ENCODE results near the gene INPP4A. TPM values are rescaled to one million over a fixed set of nuclear protein-coding genes. Genes with fewer than 3 reads are reported as not detected.

Gene INPP4A
- polyA plus RNA-seq, 1 of the 3 experiments (the other 2 are of a cell fraction), result 15.0 TPM

DNA sequence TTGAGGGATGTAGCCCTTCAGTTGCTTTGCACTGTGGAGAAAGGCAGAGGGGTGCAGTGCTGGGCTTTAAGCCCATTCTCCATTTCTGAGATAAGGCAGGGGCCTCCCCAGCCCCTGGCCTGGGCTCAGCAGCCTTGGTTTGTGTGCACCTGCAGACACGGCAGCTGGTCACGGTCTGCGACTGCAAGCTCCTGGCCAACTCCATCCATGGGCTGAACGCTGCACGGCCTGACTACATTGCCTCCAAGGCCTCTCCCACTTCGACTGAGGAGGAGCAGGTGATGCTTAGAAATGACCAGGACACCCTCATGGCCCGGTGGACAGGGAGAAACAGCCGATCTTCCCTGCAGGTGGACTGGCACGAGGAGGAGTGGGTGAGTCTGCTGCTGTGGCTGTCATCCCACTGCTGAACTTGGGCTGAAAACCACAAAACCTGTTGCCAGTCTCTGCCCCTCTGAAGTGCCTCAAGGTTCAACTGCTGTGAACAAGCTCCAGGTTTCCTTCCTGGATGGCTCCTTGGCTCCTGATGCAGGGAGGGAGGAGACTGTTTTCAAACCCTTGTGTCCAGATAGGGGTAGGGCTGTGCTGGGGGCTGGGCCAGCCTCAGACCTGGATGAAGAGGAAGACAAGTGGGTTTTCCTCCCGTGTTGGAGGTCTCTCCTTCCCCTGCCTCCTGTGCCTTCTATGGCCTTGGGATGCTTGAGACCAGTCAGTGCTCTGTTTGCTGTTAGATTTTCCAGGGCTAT is 109.6 kb downstream of the INPP4A start:
- POLR2A ChIA-PET, result no interaction called here
- Histone ChIP-seq H2AFZ (ENCODE audit: low read depth) (no peak overlapping the region), H3K4me1 (ENCODE audit: control insufficient read depth in 1 of 2, insufficient read depth in 2 of 2, low read depth in 1 of 2, low read length in 1 of 2) (peaks cover 0 to 7% of the 10 kb centered on the region in 2 experiments; a peak in 1 of 4 replicates), H3F3A (replicated peaks; ENCODE audit: insufficient read depth) (no peaks in the 10 kb centered on the region), H3K9me2 (no peaks in the 10 kb centered on the region), H4K20me1 (ENCODE audit: insufficient read depth) (no peaks in the 10 kb centered on the region), H3K4me2 (no peak overlapping the region), H3K36me3 (replicated peaks in 1 of 2; ENCODE audit: control insufficient read depth in 1 of 2, insufficient read depth in 2 of 2, low read length in 1 of 2) (peaks cover 8 to 47% of the 10 kb centered on the region in 2 experiments), H3K9me3 (no peaks in the 10 kb centered on the region), H3K27me3 (ENCODE audit: insufficient read depth) (no peaks in the 10 kb centered on the region), H3K9ac (no peak overlapping the region), H3K79me2 (ENCODE audit: insufficient read depth) (no peaks in the 10 kb centered on the region), H3K4me3 (ENCODE audit: low read depth in 2 of 2, low read length in 1 of 2) (no peak overlapping the region), H3K27ac (ENCODE audit: low read depth in 2 of 2, low read length in 1 of 2) (no peak overlapping the region)
- TF ChIP-seq SIN3A (IDR thresholded peaks at IDR 0.05; ENCODE audit: borderline replicate concordance, low read depth, low read length) (no peak), FOSL2 (IDR thresholded peaks at IDR 0.05; ENCODE audit: borderline replicate concordance, low read depth) (no peak), MEF2A (IDR thresholded peaks at IDR 0.05; ENCODE audit: borderline replicate concordance, low read depth) (no peak), JUND (IDR thresholded peaks at IDR 0.05) (no peak), SMC3 (IDR thresholded peaks at IDR 0.05; ENCODE audit: low read depth, low read length) (no peak), RFX5 (IDR thresholded peaks at IDR 0.05; ENCODE audit: low read length) (no peak), NFIC (IDR thresholded peaks at IDR 0.05; ENCODE audit: borderline replicate concordance) (no peak), GATA2 (CRISPR knock-in tag; IDR thresholded peaks at IDR 0.05) (no peak), FOXM1 (IDR thresholded peaks at IDR 0.05; ENCODE audit: low read depth) (no peak), EZH2phosphoT487 (IDR thresholded peaks at IDR 0.05; ENCODE audit: borderline replicate concordance, low read depth) (no peak), TEAD4 (IDR thresholded peaks at IDR 0.05; ENCODE audit: borderline replicate concordance, insufficient read depth) (no peak), ELF1 (IDR thresholded peaks at IDR 0.05) (no peak), POLR2AphosphoS5 (IDR thresholded peaks at IDR 0.05; ENCODE audit: low read depth, low read length) (no peak), TAF1 (IDR thresholded peaks at IDR 0.05; ENCODE audit: borderline replicate concordance, low read depth, low read length) (no peak), FOXJ3 (CRISPR knock-in tag; IDR thresholded peaks at IDR 0.05) (no peak), TCF12 (IDR thresholded peaks at IDR 0.05) (no peak)
- TF ChIP-seq, protein P1, sequence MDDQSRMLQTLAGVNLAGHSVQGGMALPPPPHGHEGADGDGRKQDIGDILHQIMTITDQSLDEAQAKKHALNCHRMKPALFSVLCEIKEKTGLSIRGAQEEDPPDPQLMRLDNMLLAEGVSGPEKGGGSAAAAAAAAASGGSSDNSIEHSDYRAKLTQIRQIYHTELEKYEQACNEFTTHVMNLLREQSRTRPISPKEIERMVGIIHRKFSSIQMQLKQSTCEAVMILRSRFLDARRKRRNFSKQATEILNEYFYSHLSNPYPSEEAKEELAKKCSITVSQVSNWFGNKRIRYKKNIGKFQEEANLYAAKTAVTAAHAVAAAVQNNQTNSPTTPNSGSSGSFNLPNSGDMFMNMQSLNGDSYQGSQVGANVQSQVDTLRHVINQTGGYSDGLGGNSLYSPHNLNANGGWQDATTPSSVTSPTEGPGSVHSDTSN (IDR thresholded peaks at IDR 0.05), result no peak
- TF ChIP-seq, protein P2, sequence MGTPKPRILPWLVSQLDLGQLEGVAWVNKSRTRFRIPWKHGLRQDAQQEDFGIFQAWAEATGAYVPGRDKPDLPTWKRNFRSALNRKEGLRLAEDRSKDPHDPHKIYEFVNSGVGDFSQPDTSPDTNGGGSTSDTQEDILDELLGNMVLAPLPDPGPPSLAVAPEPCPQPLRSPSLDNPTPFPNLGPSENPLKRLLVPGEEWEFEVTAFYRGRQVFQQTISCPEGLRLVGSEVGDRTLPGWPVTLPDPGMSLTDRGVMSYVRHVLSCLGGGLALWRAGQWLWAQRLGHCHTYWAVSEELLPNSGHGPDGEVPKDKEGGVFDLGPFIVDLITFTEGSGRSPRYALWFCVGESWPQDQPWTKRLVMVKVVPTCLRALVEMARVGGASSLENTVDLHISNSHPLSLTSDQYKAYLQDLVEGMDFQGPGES (IDR thresholded peaks at IDR 0.05; ENCODE audit: low read depth, low read length), result no peak
- TF ChIP-seq, protein P3, sequence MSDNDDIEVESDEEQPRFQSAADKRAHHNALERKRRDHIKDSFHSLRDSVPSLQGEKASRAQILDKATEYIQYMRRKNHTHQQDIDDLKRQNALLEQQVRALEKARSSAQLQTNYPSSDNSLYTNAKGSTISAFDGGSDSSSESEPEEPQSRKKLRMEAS (IDR thresholded peaks at IDR 0.05; ENCODE audit: low read depth), result no peak
- DNase-seq, result no peak
- CTCF ChIA-PET, result no interaction called here
- 89% methylated on average over 7 of the region's 10 CpGs for WGBS (ENCODE audit: low lambda C conversion rate)

Measured in SK-N-SH (cell line).